ENCODE data around the gene ATG14.

The ATG14 gene

GRCh38 chr14:55451398-55451797, 39.8 kb upstream of the ATG14 start:
- H3K9me3 ChIP-seq (ENCODE audit: control insufficient read depth, insufficient read depth, low read depth, low read length) = no peaks in the 10 kb centered on the region
- no peaks in the 10 kb centered on the region for H3K36me3 ChIP-seq (ENCODE audit: control insufficient read depth in 2 of 2, insufficient read depth in 1 of 2, low read length in 2 of 2)
- H3K27ac ChIP-seq (ENCODE audit: extremely low read depth, low read depth, low read length) = no peak overlapping the region
- TF ChIP-seq ZNF596 (tag by site-specific recombination; IDR thresholded peaks at IDR 0.05) (no peak), ZNF529 (tag by site-specific recombination; IDR thresholded peaks at IDR 0.05; ENCODE audit: insufficient replicate concordance) (no peak), ZNF350 (tag by site-specific recombination; IDR thresholded peaks at IDR 0.05) (no peak), BCL11B (tag by site-specific recombination; IDR thresholded peaks at IDR 0.05; ENCODE audit: low read depth) (no peak), WT1 (tag by site-specific recombination; IDR thresholded peaks at IDR 0.05) (no peak), PRDM6 (tag by site-specific recombination; IDR thresholded peaks at IDR 0.05) (no peak), ELK4 (IDR thresholded peaks at IDR 0.05; ENCODE audit: borderline replicate concordance, low read depth, low read length) (no peak)
- ChIA-PET POLR2A (no interaction called here), CTCF (interaction anchor here (0.6 to 1.5 kb wide), 2 partner anchors 8 to 71 kb away, joined by 3 read pairs; no protein-coding TSS in a partner anchor)
- H3K4me1 ChIP-seq (ENCODE audit: control insufficient read depth, insufficient read depth, low read length) = peaks cover 25% of the 10 kb centered on the region
- H3K4me3 ChIP-seq (ENCODE audit: low read depth, low read length) = no peak overlapping the region

GRCh38 chr14:55450987-55451386, 39.4 kb upstream of the ATG14 start:
- H3K9me3 ChIP-seq (ENCODE audit: control insufficient read depth, insufficient read depth, low read depth, low read length) = no peaks in the 10 kb centered on the region
- H3K27ac ChIP-seq (ENCODE audit: extremely low read depth, low read depth, low read length) = no peak overlapping the region
- POLR2A ChIA-PET = no interaction called here
- H3K36me3 ChIP-seq (ENCODE audit: control insufficient read depth in 2 of 2, insufficient read depth in 1 of 2, low read length in 2 of 2) = no peaks in the 10 kb centered on the region
- H3K4me3 ChIP-seq (ENCODE audit: low read depth, low read length) = no peak overlapping the region
- H3K4me1 ChIP-seq (ENCODE audit: control insufficient read depth, insufficient read depth, low read length) = peaks cover 27% of the 10 kb centered on the region
- CTCF ChIA-PET = interaction anchor here (0.5 to 0.6 kb wide), 2 partner anchors 69 to 71 kb away, joined by 3 read pairs; no protein-coding TSS in a partner anchor
- TF ChIP-seq PRDM4 (tag by site-specific recombination; IDR thresholded peaks at IDR 0.05) = no peak
- TF ChIP-seq ZNF580 (tag by site-specific recombination; IDR thresholded peaks at IDR 0.05) = no peak
- TF ChIP-seq ZNF16 (tag by site-specific recombination; IDR thresholded peaks at IDR 0.05; ENCODE audit: low read depth) = no peak
- TF ChIP-seq ZBTB8A (tag by site-specific recombination; IDR thresholded peaks at IDR 0.05) = no peak
- TF ChIP-seq KLF16 (tag by site-specific recombination; IDR thresholded peaks at IDR 0.05) = no peak
- TF ChIP-seq ZFP37 (tag by site-specific recombination; IDR thresholded peaks at IDR 0.05) = no peak
- no peak for TF ChIP-seq ZNF558 (tag by site-specific recombination; IDR thresholded peaks at IDR 0.05)
- no peak for TF ChIP-seq ZBTB21 (tag by site-specific recombination; IDR thresholded peaks at IDR 0.05)
- TF ChIP-seq INSM2 (tag by site-specific recombination; IDR thresholded peaks at IDR 0.05) = no peak
- TF ChIP-seq ZSCAN5A (tag by site-specific recombination; IDR thresholded peaks at IDR 0.05) = no peak
- TF ChIP-seq ZNF660 (tag by site-specific recombination; IDR thresholded peaks at IDR 0.05) = no peak
- no peak for TF ChIP-seq IKZF3 (tag by site-specific recombination; IDR thresholded peaks at IDR 0.05)
- TF ChIP-seq ZNF555 (tag by site-specific recombination; conservative IDR thresholded peaks at IDR 0.05) = no peak
- TF ChIP-seq ZNF2 (tag by site-specific recombination; IDR thresholded peaks at IDR 0.05) = no peak
- no peak for TF ChIP-seq ZNF404 (tag by site-specific recombination; IDR thresholded peaks at IDR 0.05)
